MM.1S (cell line): ENCODE measurements around the gene COG5.

Experiments used
- DNase-seq: peaks from one replicate; pipeline ENCODE4 v3.0.0-alpha.2; 2015
- H2AFZ ChIP-seq: fragments of 300-600 bp; sonication (generic); 2 replicates; pipeline ENCODE4 v1.6.0; 2016; ENCODE audit warnings: antibody characterized with exemption, low read length
- H3F3A ChIP-seq: fragments of 300-600 bp; sonication (generic); 2 replicates; pipeline ENCODE4 v1.6.1; 2016; ENCODE audit warnings: mild to moderate bottlenecking, antibody characterized with exemption, low read length, moderate library complexity, mixed read lengths; ENCODE audit not compliant: insufficient read depth
- H3K27ac ChIP-seq: fragments of 300-600 bp; sonication (generic); 2 replicates; pipeline ENCODE4 v1.5.1; 2016; ENCODE audit warnings: mild to moderate bottlenecking, low read length
- H3K27me3 ChIP-seq: fragments of 300-600 bp; sonication (generic); replicated peaks from 2 replicates; pipeline ENCODE4 v1.6.0; 2016; ENCODE audit warnings: low read length; ENCODE audit not compliant: insufficient read depth
- H3K36me3 ChIP-seq: fragments of 300-600 bp; sonication (generic); replicated peaks from 2 replicates; pipeline ENCODE4 v1.6.1; 2016; ENCODE audit warnings: mild to moderate bottlenecking, low read length, mixed read lengths; ENCODE audit not compliant: insufficient read depth
- H3K4me1 ChIP-seq: fragments of 300-600 bp; sonication (generic); 2 replicates; pipeline ENCODE4 v1.6.1; 2016; ENCODE audit warnings: low read length, mixed read lengths
- H3K4me2 ChIP-seq: fragments of 300-600 bp; sonication (generic); 2 replicates; pipeline ENCODE4 v1.6.0; 2016; ENCODE audit warnings: low read depth, low read length
- H3K4me3 ChIP-seq: fragments of 300-600 bp; sonication (generic); 2 replicates; pipeline ENCODE4 v1.5.1; 2016; ENCODE audit warnings: low read length, mixed read lengths
- H3K79me2 ChIP-seq: fragments of 300-600 bp; sonication (generic); 2 replicates; pipeline ENCODE4 v1.6.1; 2016; ENCODE audit warnings: mixed run types, low read length, mixed read lengths
- H3K9ac ChIP-seq: fragments of 300-600 bp; sonication (generic); 2 replicates; pipeline ENCODE4 v1.6.1; 2016; ENCODE audit warnings: low read length, mixed read lengths
- H3K9me2 ChIP-seq: fragments of 300-600 bp; sonication (generic); replicated peaks from 2 replicates; pipeline ENCODE4 v1.6.1; 2016; ENCODE audit warnings: mild to moderate bottlenecking, low read length, mixed read lengths; ENCODE audit not compliant: insufficient read depth
- H3K9me3 ChIP-seq: fragments of 300-600 bp; sonication (generic); replicated peaks from 2 replicates; pipeline ENCODE4 v1.6.1; 2016; ENCODE audit warnings: mild to moderate bottlenecking, low read length, mixed read lengths; ENCODE audit not compliant: insufficient read depth
- H4K20me1 ChIP-seq: fragments of 300-600 bp; sonication (generic); 2 replicates; pipeline ENCODE4 v1.6.1; 2016; ENCODE audit warnings: mild to moderate bottlenecking, low read length, moderate library complexity, mixed read lengths; ENCODE audit not compliant: insufficient read depth
- EZH2 ChIP-seq: fragments of 300-600 bp; sonication (generic); optimal IDR thresholded peaks from 2 replicates; pipeline ENCODE3; 2017; ENCODE audit warnings: low read depth, mild to moderate bottlenecking, antibody characterized with exemption, low read length, mixed read lengths
- EZH2phosphoT487 ChIP-seq: fragments of 300-600 bp; sonication (generic); IDR thresholded peaks from 2 replicates; pipeline ENCODE4 v1.6.1; 2018; ENCODE audit warnings: antibody characterized with exemption, low read length
- TF ChIP-seq, protein P1 (sequence below): fragments of 300-600 bp; sonication (generic); IDR thresholded peaks from 2 replicates; pipeline ENCODE4 v1.5.1; 2016; ENCODE audit warnings: antibody characterized with exemption, low read length, mixed read lengths

Gene COG5

DNA sequence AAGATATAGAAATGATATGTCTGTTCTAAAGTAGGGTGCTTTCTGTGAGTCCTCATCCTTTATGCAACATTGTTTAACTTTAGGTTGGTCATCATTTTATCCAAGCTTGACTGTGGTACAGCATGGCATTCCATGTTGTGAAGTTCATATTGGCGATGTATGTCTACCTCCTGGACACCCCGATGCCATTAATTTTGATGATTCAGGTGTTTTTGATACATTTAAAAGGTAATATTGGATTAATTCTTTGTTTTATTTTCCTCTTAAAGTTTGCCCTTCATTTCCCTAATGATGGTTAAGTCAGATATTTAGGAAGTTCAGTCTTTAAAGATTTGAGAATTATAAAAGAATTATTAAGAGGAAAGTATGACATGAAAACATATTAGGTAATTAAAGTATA is 373.6 kb downstream of the COG5 start:
- no peak overlapping the region for H2AFZ ChIP-seq
- H3K9ac ChIP-seq: no peak overlapping the region
- H3K27me3 ChIP-seq: no peaks in the 10 kb centered on the region
- no peaks in the 10 kb centered on the region for H3K9me2 ChIP-seq
- H3K36me3 ChIP-seq: no peaks in the 10 kb centered on the region; the same call in 1 of the 2 replicates
- H4K20me1 ChIP-seq: no peaks in the 10 kb centered on the region
- no peak overlapping the region for H3K4me3 ChIP-seq
- TF ChIP-seq EZH2phosphoT487 (no peak), EZH2 (no peak)
- TF ChIP-seq, protein P1, sequence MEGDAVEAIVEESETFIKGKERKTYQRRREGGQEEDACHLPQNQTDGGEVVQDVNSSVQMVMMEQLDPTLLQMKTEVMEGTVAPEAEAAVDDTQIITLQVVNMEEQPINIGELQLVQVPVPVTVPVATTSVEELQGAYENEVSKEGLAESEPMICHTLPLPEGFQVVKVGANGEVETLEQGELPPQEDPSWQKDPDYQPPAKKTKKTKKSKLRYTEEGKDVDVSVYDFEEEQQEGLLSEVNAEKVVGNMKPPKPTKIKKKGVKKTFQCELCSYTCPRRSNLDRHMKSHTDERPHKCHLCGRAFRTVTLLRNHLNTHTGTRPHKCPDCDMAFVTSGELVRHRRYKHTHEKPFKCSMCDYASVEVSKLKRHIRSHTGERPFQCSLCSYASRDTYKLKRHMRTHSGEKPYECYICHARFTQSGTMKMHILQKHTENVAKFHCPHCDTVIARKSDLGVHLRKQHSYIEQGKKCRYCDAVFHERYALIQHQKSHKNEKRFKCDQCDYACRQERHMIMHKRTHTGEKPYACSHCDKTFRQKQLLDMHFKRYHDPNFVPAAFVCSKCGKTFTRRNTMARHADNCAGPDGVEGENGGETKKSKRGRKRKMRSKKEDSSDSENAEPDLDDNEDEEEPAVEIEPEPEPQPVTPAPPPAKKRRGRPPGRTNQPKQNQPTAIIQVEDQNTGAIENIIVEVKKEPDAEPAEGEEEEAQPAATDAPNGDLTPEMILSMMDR: no peak
- no peaks in the 10 kb centered on the region for H3F3A ChIP-seq
- H3K4me1 ChIP-seq: no peaks in the 10 kb centered on the region
- H3K79me2 ChIP-seq: no peaks in the 10 kb centered on the region
- H3K9me3 ChIP-seq: no peaks in the 10 kb centered on the region
- no peak overlapping the region for H3K27ac ChIP-seq
- no peak for DNase-seq
- no peak overlapping the region for H3K4me2 ChIP-seq

DNA sequence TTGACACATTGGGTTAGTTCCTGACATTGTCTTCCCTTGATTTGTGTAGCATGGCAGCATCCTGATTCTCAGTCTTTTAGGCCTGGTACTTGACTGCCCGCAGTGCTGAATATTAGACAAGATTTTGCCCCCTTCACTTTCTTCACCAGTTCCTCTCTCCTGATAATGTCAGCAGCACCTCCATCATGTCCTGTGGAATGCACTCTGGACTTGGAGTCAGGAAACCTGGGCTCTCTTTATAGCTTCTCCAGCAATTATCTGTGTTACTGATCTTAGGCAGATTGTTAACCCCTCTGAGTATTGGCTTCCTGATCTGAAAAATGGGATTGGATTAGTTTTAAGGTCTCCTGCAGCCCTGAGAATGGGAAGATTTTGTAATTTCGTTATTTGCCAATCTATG is 375.9 kb downstream of the COG5 start:
- H3K27ac ChIP-seq: no peak overlapping the region
- no peak overlapping the region for H3K4me3 ChIP-seq
- H4K20me1 ChIP-seq: no peaks in the 10 kb centered on the region
- H3K79me2 ChIP-seq: no peaks in the 10 kb centered on the region
- H3K9me2 ChIP-seq: no peaks in the 10 kb centered on the region
- no peaks in the 10 kb centered on the region for H3K27me3 ChIP-seq
- peaks cover 8% of the 10 kb centered on the region; the same call in 1 of the 2 replicates for H3K36me3 ChIP-seq
- no peaks in the 10 kb centered on the region for H3F3A ChIP-seq
- TF ChIP-seq EZH2phosphoT487 (no peak), EZH2 (no peak)
- TF ChIP-seq, protein P1: no peak
- H2AFZ ChIP-seq: no peak overlapping the region
- no peaks in the 10 kb centered on the region for H3K4me1 ChIP-seq
- no peak overlapping the region for H3K4me2 ChIP-seq
- no peak for DNase-seq
- H3K9ac ChIP-seq: no peak overlapping the region
- no peaks in the 10 kb centered on the region for H3K9me3 ChIP-seq

DNA sequence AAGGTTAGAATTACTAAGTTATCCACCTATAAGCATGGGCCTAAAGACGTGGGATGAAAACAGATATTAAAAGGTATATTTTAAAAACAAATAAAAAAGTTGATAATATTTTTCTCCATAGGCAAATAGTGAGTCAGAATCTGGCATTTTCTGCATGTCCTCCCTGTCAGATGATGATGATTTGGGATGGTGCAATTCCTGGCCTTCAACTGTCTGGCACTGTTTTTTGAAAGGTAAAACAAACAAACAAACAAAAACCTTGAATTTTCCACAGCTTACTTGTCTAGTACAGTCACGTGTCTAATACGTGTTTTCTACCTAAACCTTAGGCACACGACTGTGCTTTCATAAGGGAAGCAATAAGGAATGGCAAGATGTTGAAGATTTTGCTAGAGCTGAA is 377.5 kb downstream of the COG5 start:
- Histone ChIP-seq H3K79me2 (no peaks in the 10 kb centered on the region), H3K4me2 (no peak overlapping the region), H4K20me1 (no peaks in the 10 kb centered on the region), H2AFZ (no peak overlapping the region), H3K9ac (no peak overlapping the region), H3K36me3 (peaks cover 9% of the 10 kb centered on the region; the same call in 1 of the 2 replicates), H3K9me2 (no peaks in the 10 kb centered on the region), H3K9me3 (no peaks in the 10 kb centered on the region), H3K27ac (no peak overlapping the region), H3F3A (no peaks in the 10 kb centered on the region), H3K4me3 (no peak overlapping the region), H3K27me3 (no peaks in the 10 kb centered on the region), H3K4me1 (no peaks in the 10 kb centered on the region)
- TF ChIP-seq EZH2 (no peak), EZH2phosphoT487 (no peak)
- TF ChIP-seq, protein P1: no peak
- no peak for DNase-seq

DNA sequence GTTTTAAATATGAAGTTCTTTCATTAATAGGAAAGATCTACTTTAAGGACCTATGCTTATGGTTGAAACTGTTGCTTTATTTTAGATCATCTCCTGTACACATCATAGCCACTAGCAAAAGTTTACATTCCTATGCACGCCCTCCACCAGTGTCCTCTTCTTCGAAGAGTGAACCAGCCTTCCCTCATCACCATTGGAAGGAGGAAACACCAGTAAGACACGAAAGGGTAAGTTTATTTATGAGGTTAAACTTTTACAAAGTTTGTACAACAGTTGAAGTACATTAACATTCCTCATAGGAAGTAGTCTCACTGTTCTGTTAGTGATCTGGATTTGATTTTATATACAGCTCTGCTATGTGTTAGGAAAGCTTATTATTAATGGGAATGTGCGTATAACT is 378.0 kb downstream of the COG5 start:
- Histone ChIP-seq H3K4me3 (no peak overlapping the region), H3K79me2 (no peaks in the 10 kb centered on the region), H3K4me2 (no peak overlapping the region), H3K36me3 (peaks cover 9% of the 10 kb centered on the region; the same call in 1 of the 2 replicates), H3K9me2 (no peaks in the 10 kb centered on the region), H3K9me3 (no peaks in the 10 kb centered on the region), H3F3A (no peaks in the 10 kb centered on the region), H2AFZ (no peak overlapping the region), H3K27ac (no peak overlapping the region), H3K9ac (no peak overlapping the region), H3K4me1 (no peaks in the 10 kb centered on the region), H4K20me1 (no peaks in the 10 kb centered on the region), H3K27me3 (no peaks in the 10 kb centered on the region)
- TF ChIP-seq, protein P1: no peak
- TF ChIP-seq EZH2phosphoT487: no peak
- no peak for TF ChIP-seq EZH2
- no peak for DNase-seq
